Fibroblast of skin of right quadriceps (primary cell): Measurements from ENCODE around the gene TSC22D3.

ENCODE experiments used
- DNase-seq: peaks from one replicate; pipeline ENCODE4 v3.0.0-alpha.2; 2013

The TSC22D3 gene

GRCh38 chrX:107729558-107730297 lies 45.9 kb downstream of the TSC22D3 start:
- DNase-seq: no peak

GRCh38 chrX:107728371-107729099 lies 47.1 kb downstream of the TSC22D3 start:
- no peak for DNase-seq

- DNase-seq: no peak
These were observed 48.6 kb downstream of the TSC22D3 start for GRCh38 chrX:107726816-107727534.

- DNase-seq: no peak
These were observed 49.6 kb downstream of the TSC22D3 start for GRCh38 chrX:107725761-107726555.

GRCh38 chrX:107724653-107725052 lies 50.9 kb downstream of the TSC22D3 start:
- DNase-seq: no peak

GRCh38 chrX:107723511-107723910 lies 52.1 kb downstream of the TSC22D3 start:
- no peak for DNase-seq

- DNase-seq: no peak
These were observed 53.5 kb downstream of the TSC22D3 start for GRCh38 chrX:107721966-107722707.

GRCh38 chrX:107721318-107721717 lies 54.3 kb downstream of the TSC22D3 start:
- no peak for DNase-seq

- peak; percentile 84 for DNase-seq
These were observed 57.4 kb downstream of the TSC22D3 start for GRCh38 chrX:107718156-107718621.

- peak; percentile 85 for DNase-seq
These were observed 58.5 kb downstream of the TSC22D3 start for GRCh38 chrX:107716816-107717700.

- peak; percentile 34 for DNase-seq
These were observed 59.4 kb downstream of the TSC22D3 start for GRCh38 chrX:107716118-107716684.

- peak; percentile 18 for DNase-seq
These were observed 60.1 kb downstream of the TSC22D3 start for GRCh38 chrX:107715331-107716117.

- no peak for DNase-seq
These were observed 61.2 kb downstream of the TSC22D3 start for GRCh38 chrX:107714206-107714891.

- DNase-seq: no peak
These were observed 61.9 kb downstream of the TSC22D3 start for GRCh38 chrX:107713543-107714205.

- no peak for DNase-seq
These were observed 62.4 kb downstream of the TSC22D3 start for GRCh38 chrX:107713203-107713542.

- peak; percentile 11 for DNase-seq
These were observed 63.1 kb downstream of the TSC22D3 start for GRCh38 chrX:107712231-107713202.

- no peak for DNase-seq
These were observed 63.9 kb downstream of the TSC22D3 start for GRCh38 chrX:107711521-107712181.
